HG03139 (cell line): ENCODE results near the gene PRTG.
"Not testable (repeated sequence)": the region's sequence is repeated elsewhere in the genome, so short reads cannot be mapped to it uniquely, and the experiment has no call there.

Experiments
- ATAC-seq: cut with Tn5 transposase; IDR thresholded peaks from one replicate; pipeline ENCODE4 v1.9.1; 2021; ENCODE audit not compliant: unreplicated experiment

Gene PRTG

GRCh38 chr15:55638764-55639163 is 104.2 kb downstream of the PRTG start:
- ATAC-seq, result no peak

- no peak for ATAC-seq
Observed at GRCh38 chr15:55637086-55637485, 105.9 kb downstream of the PRTG start.

- no peak for ATAC-seq
Observed at GRCh38 chr15:55633731-55634130, 109.2 kb downstream of the PRTG start.

- ATAC-seq, result no peak
Observed at GRCh38 chr15:55632434-55632833, 110.5 kb downstream of the PRTG start.

- ATAC-seq, result no peak
Observed at GRCh38 chr15:55630858-55631257, 112.1 kb downstream of the PRTG start.

GRCh38 chr15:55628369-55628730 is 114.6 kb downstream of the PRTG start:
- ATAC-seq, result no peak

GRCh38 chr15:55627730-55628368 is 115.1 kb downstream of the PRTG start:
- ATAC-seq, result no peak

GRCh38 chr15:55619783-55620182 is 123.2 kb downstream of the PRTG start:
- ATAC-seq, result no peak

- no peak for ATAC-seq
Observed at GRCh38 chr15:55618387-55618786, 124.6 kb downstream of the PRTG start.

- no peak for ATAC-seq
Observed at GRCh38 chr15:55615445-55615844, 127.5 kb downstream of the PRTG start.

- no peak for ATAC-seq
Observed at GRCh38 chr15:55613727-55614126, 129.2 kb downstream of the PRTG start.

- ATAC-seq, result no peak
Observed at GRCh38 chr15:55606214-55606613, 136.7 kb downstream of the PRTG start.

- no peak for ATAC-seq
Observed at GRCh38 chr15:55601374-55601773, 141.6 kb downstream of the PRTG start.

- ATAC-seq, result no peak
Observed at GRCh38 chr15:55599439-55599838, 143.5 kb downstream of the PRTG start.

GRCh38 chr15:55593019-55593418 is 149.9 kb downstream of the PRTG start:
- ATAC-seq, result not testable (repeated sequence)

- no peak for ATAC-seq
Observed at GRCh38 chr15:55590788-55591187, 152.2 kb downstream of the PRTG start.

GRCh38 chr15:55589287-55589686 is 153.7 kb downstream of the PRTG start:
- ATAC-seq, result no peak

GRCh38 chr15:55588815-55589115 is 154.2 kb downstream of the PRTG start:
- ATAC-seq, result no peak

- ATAC-seq, result no peak
Observed at GRCh38 chr15:55588070-55588814, 154.7 kb downstream of the PRTG start, which contains the start of gene PYGO1. Gene PYGO1, minus strand, starts transcription at chr15:55588345. Its CDS starts 462 bp downstream, at chr15:55587883.

GRCh38 chr15:55587321-55588069 is 155.5 kb downstream of the PRTG start:
- no peak for ATAC-seq

- no peak for ATAC-seq
Observed at GRCh38 chr15:55586808-55587207, 156.1 kb downstream of the PRTG start.

- no peak for ATAC-seq
Observed at GRCh38 chr15:55576943-55577342, 166.0 kb downstream of the PRTG start.
